NCI-H446 (cell line): Measurements from ENCODE around the gene POU4F3.

Source experiments
- DNase-seq, 2 experiments: peaks; one replicate each; lab custom pipeline; 2025; lab: John Stamatoyannopoulos, UW

Gene POU4F3

DNA sequence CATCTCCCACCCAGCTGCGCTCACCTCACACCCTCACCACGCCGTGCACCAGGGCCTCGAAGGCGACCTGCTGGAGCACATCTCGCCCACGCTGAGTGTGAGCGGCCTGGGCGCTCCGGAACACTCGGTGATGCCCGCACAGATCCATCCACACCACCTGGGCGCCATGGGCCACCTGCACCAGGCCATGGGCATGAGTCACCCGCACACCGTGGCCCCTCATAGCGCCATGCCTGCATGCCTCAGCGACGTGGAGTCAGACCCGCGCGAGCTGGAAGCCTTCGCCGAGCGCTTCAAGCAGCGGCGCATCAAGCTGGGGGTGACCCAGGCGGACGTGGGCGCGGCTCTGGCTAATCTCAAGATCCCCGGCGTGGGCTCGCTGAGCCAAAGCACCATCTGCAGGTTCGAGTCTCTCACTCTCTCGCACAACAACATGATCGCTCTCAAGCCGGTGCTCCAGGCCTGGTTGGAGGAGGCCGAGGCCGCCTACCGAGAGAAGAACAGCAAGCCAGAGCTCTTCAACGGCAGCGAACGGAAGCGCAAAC, 1.1 kb downstream of the POU4F3 start:
- no peak for DNase-seq

DNA sequence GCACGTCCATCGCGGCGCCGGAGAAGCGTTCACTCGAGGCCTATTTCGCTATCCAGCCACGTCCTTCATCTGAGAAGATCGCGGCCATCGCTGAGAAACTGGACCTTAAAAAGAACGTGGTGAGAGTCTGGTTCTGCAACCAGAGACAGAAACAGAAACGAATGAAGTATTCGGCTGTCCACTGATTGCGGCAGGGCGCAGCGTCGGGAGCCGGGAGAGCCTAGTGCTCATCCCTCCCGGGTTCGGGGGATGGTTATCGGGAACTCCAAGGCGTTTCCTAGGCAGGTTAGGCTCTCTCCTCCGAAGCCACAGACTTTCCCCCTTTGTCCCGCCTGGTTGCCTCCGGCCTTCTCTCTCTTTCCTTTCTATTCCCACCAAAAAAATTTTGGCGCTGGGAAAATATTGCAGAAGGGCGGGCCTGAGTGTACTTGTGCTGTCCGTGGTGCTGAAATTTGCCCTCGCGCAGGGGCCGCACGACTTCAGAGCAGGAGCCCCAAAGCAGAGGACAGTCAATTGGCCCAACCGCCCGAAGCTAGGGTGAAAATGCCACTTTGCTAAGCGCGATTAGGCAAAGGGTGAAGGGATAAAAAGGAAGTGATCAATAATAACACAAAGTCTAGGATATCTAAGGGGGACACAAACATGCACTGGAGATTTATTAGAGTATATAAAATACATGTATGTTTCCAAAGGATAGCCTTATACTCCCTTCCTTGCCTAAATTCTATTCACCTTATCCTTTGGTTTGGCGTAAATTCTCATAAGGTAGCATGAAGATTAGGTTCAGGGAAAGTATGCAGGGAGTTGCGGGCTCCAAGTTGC, 1.8 kb downstream of the POU4F3 start:
- no peak for DNase-seq

DNA sequence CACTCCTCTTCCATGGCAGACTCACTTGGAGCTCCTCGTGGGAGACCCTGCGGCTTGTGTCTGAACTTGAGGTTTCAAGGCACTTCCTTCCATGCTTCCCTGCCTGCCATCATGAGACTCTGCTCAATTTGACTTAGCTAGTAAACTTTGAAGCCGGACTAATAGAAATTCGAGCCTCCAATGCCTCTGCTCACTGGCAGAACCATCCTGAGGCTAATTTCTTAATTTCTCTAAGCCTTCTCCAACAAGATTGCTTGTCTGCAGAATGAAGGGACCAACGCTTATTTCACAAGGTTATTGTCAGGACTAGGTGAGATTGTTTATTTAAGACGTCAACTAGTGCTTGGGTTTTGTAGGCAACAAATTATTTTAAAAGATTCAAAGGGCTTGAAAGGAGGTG, 3.2 kb downstream of the POU4F3 start:
- DNase-seq: no peak

DNA sequence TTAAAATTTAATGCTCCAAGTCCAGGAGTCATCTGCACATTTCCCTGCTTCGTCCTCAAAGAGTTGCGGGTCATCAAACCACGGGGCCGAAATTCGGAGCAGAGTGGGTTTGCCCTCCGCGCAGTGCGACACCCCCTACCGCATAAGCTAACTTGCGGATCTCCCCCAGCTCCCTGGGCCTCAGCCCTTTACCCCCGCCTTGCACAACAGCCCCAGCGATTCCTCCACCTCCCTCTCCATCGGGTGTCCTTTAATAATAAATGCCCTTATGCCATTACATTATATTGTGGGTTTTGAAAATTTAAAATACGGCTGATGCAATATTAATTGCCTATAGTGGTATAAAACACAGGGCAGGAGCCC, 3.9 kb downstream of the POU4F3 start:
- DNase-seq: no peak

DNA sequence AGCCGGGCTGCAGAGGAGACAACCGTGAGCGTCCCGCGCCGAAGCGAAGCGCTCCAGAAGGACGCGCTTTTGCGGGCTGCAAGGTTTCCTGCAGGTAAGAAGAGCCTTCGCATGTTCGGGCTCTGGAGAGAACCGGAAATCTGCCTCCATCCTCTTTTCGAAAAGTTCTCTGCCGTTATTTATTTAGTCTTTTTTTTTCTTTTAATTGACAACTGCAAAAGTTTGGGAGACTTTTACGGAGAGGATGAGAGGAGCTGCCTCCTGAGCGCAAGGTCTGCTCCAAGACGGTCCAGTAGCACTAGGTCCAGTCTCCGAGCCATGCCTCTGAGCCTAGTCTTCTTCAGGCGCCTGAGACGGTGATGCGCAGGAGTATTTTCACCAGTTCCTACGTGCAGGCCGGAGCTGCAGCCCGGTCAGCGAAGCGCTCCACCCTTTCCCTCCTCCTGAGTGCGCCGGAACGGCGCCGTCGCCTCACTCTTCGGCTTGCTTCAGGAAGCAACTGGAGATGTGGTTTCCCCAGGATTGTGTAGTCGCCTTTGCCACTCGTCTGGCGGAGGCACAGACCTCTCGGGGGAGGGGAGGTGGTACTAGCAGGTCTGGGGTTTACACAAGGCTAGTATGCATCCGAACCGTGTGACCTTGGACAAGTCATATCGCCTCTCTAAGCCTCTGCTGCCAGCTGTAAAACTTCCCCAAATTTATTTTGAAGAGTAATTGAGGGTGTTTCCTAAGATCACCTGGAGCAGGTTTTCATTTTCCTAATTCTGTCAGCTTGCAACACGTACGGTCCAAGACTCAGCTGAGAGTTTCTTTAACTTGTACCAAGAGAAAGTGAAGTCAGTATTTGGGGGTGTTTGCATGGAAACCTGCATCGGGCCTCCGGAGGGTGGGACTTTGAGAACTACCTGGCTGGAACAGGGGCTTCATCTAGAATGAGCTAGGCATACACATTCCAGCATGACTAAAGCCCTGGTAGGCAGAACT, 4.5 kb downstream of the POU4F3 start:
- no peak for DNase-seq

DNA sequence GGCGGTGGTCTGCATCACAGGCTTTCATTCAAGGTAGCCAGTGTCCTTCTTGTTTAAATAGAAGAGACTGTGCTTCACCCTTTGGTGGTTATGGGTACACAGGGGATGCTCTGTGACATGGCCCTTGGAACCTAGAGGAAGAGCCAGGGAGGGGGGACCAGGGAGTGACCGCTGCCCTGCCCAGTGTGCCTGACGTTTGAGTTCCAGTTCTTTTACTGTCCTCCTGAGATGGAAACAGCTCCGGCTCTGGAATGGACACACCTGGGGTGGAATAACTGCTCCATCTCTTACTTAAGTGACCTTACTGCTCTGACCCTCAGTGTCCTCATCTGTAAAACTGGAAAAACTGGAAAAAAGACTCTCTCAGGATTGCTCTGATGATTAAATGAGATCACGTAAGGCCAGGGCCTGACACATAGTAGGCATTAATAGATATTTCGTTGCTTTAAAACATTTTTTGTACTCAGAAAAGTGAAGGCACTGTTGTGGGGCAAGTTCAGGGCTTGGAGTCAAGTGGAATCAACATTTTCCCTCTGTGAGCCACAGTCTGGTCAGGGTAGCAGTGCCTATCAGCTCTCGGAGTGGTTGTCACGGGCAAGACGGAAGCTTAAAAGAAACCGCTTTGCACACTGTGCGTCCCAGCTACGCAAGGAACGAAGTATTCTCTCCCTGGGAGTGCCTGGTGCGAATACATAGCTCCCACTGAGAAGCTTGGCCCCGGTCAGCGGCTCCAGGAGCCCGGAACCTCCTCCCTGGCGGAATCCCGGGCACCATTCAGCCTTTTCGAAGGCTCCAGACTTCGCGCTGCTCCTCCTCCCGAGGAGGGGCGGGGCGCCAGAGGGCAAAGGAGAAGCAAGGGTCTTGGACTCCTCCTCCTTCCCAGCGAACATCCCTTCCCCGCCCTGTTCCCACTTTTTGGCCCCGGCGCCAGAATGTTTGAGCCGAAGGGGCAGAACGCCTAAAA, 5.8 kb downstream of the POU4F3 start:
- peak in 1 of 2 experiments; percentile 39 for DNase-seq

DNA sequence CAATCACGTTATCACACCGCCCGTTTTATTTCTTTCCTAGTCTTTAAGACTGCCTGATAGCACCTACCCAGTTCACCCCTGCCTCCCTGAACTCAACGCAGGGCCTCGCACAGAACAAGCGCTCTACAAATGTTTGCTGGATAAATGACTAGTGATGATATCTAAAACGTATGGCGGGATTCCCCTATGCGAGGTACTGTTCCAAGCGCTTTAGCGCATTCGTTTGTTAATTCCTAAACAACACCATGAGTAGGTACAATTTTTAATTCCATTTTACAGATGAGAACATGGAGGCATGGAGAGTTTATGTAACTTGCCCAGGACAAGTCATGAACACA, 6.6 kb downstream of the POU4F3 start:
- DNase-seq: no peak

DNA sequence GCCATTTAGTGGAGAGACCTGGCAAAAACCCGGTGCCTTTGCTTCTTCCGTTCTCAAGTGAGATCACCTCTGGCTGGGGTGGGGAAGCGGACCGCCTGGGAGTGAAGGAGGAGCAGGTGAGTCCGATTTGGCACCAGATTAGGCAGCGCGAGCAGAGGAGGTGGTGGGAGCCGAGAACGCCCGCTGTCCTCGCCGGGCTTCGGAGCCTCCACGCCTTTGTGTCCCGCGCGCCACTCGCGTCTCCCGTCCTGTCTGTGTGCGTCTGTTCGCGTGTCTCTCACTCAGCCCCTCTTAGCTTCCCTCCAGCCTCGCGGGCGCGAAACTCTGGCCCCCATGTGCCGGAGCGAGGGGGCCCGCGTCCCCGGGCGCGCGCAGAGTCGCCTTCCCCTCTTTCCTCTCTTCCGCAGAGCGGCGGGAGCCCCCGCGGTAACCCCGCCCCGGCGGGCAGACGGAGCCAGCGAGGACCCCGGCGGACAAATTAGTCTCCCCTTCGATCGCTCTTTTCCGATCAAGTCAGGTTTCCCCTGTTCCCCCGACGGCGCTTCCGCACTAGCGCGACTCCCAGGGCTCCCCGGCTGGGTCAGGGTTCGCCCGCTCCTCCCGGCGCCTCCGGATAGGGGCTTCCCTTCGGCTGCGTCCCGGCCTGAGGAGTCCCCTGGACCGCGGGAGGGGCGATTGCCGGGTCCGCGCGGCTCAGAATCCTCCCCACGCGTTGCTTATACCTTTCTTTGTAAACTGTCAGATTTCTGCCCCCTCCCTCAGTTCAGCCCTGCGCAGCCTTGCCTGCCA, 7.1 kb downstream of the POU4F3 start:
- no peak for DNase-seq

DNA sequence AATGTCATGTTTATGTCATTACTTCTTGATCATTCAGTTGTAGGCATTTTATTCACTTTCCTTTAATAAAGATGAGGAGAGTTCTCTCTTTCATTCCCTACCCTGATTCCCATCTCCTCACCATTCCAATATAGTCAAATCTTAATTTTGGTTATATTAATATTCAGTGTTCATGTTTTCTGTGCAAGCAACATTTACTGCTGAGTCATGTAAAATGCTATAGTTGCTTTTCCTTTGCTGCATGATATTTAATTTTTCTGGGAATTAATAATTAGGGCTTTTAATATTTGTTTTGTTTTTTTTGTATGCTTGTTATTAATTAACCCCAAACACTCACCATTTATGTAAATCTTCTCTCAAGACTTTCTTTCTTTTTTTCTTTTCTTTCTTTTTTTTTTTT, 18.5 kb downstream of the POU4F3 start:
- DNase-seq: no peak

DNA sequence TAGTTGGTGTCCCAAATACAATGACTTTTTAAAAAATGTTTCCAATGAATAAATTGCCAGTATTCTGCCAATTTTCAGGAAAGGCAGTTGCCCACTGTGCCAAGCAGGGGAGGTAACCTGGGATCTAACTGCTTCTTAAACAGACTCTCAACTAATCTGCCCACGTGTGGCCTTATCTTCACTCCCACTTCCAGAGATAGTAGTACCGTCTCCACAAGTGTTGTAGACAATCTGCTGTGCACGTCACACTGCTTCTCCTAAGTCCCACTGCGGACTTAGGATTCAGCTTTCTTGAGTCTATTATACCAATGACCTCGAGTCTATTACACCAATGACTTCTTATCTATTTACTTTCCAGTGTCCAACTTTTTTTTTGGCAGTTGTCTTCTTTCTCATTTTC, 21.2 kb downstream of the POU4F3 start:
- DNase-seq: no peak

DNA sequence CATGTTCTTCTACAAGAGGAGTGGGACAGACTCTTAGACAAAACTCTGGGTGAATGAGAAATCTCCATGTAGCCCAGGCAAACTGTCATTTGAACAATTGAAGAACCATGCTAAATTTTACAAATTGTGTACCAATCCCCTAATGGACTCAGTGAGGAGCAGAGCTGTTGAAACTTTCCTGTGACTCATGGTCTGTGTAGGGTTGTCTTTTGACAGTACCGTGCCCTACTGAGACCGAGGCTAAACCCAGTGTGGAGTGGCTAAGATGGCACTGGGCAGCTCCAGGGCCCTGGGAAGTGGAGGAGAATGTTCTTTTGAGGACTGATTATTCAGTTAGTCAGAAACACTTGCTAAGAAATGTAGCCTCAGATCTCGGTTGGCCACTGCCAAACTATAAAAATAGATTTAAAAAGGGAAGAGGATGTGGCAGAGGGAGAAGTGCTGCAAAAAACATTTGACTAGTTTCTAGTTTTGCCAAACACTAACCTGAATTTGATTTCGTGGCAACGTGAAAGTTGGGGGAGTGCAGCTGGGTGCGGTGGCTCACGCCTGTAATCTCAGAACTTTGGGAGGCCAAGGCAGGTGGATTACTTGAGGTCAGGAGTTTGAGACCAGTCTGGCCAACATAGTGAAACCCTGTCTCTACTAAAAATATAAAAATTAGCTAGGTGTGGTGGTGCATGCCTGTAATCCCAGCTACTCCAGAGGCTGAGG, 24.7 kb downstream of the POU4F3 start:
- no peak for DNase-seq

DNA sequence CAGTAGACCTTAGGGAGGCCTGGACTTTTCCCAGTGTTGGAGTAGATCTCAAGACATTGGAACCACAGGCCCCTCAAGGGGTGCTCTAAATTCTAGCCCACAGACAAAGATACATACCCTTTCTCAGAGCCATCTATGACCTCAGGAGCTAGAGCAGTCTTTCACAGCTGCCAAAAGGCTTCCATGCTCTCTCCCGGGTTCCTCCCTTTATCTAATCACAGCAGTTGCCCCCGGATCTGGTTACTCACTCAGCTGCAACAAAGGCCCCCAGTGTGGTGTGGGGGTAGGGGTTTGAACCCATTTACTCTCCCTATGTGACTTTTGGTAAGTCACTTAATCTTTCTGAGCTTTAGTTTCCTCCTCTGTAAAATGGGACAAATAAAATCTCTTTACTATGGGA, 27.0 kb downstream of the POU4F3 start:
- DNase-seq: no peak

DNA sequence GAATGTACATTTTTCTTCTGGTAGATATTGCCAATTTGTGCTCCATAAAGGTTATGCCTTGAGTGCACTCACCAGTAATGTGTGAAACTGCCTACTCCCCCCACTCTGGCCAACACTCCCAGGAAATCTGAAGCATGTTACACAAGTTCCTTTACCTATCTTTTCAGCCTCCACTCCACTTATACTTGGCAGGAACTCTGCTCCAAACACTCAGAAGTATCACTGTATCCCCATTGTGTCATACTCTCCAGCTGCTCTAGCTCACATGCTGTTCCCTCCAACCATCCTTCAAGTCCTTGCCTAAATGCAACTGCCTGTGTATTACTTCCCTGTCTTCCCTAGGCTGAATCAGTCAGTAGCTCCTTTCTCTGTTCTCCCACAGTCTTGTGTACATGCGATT, 28.3 kb downstream of the POU4F3 start:
- no peak for DNase-seq

DNA sequence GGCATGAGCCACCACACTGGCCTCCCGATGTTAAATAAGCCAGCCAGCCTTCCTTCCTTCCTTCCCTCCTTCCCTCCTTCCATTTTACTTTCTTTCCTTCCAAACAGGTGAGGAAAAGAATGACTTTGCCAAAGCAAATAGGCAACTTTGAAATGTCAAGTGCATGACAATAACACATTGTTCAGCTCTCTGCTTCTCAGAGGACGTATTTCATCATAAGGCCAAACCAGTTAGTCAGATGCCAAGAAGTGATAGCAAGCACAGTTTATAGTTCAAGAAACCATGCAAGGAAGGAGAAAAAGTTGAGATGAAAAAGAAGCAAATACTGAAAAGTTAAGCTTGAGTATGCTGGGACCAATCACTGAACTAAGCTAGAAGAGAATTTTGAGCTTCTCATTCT, 29.5 kb downstream of the POU4F3 start:
- no peak for DNase-seq

DNA sequence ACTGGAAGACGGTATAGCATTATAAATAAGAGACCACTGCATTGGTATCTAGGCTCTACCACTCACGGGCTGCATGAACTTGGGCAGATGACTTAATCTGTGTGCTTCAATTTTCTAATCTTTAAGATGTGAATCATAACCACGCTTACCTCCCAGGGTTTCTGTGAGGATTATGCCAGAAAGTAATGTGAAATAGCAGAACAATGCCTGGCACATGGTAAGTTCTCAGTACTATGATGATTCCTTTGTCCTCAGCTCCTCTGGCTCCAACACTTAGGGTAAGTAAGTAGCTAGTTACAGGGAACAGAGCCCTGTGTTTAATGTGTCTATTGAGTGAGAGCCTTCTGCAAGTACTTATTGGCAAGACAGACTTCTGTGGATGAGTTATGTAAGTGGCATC, 31.1 kb downstream of the POU4F3 start:
- DNase-seq: no peak

DNA sequence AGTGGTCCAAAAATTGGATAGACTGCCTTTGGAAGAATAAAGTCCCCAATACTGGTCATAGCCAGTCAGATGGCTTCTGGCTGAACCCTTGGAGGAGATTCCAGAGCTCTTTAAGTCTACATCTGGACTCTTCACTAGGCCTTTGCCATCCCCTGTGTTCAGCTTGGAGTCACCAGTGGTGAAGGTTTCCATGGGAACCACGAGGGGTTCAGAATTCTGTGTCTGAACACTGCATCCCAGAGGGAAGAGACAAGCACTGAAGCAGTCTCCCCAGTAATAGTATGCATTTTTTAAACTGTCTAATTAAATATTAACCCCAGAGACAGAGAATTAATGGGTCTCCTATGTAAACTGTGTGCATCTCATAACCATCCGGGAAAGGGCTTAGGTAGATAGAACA, 38.2 kb downstream of the POU4F3 start:
- no peak for DNase-seq

DNA sequence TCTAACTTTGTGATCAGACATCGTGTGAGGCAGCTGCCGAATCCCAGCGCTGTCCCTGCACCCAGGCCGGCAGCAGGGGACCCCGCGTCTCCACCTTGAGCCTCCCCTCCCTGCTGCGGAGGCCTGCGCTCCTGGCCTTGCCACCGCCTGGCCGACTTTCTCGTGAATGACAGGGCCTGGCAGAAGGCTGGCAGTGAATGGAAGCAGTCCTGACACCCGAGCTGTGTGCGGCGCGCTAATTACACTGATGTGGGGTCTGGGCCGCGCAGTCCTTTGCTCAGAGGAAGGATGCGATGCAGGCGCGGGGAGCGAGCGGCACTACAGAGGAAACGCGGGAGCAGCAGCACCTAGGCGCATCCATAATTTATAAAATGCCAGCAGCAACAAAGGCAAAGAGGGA, 40.3 kb downstream of the POU4F3 start:
- DNase-seq: no peak

DNA sequence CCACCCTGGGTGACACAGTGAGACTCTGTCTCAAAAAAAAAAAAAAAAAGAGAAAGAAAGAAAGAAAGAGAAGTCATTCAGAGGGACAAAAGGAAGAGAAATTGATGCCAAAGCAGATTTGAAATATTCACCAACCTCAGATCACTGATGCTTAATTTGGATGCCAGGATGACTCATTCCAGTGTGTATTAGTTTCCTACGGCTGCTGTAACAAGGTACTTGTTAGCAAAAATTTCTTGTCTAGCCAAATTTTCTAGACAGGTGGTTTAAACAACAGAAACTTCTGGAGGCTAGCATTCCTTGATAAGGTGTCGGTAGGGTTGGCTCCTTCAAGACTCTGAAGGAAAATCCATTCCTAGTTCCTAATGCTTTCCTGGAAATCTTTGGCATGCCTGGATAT, 42.1 kb downstream of the POU4F3 start:
- DNase-seq: no peak

DNA sequence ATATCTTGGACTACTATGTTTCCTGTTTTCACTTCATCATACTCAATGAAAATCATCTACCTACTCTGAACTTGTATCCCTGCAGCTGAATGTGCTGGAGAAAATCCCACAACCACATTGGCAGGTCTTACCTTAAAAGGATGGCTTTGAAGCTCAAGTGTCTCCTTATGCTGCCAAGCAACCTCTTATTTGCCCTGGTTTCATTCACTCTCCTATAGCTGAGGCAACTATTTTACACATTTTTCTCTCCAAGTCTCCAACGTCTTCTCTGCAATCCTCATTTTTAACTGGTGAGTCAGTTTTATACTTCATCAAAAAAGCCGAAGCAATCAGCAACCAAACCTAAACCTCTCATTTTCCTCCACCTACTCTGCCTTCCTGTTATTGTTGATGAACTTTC, 49.7 kb downstream of the POU4F3 start:
- no peak for DNase-seq

DNA sequence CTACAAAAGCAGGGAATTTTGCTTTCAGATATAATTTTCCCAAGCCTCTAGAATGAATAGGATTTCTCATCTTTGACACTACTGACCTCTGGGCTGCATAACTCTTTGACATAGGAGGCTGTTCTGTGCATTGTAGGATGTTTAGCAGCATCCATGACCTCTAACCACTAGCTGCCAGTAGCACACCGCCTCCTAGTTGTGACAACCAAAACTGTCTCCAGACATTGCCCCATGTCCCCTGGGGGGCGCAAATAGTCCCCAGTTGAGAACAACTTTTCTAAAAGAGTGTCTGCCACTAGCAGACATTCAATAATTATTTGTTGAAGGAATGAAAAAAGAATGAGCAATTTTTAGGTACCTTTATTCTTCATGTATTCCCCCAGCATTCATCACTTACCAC, 51.8 kb downstream of the POU4F3 start:
- DNase-seq: no peak
